SIG-M5 (cell line): Measurements from ENCODE around the gene FAIM2.
"Not testable (repeated sequence)": the region's sequence is repeated elsewhere in the genome, so short reads cannot be mapped to it uniquely, and the experiment has no call there.

ENCODE experiments used
- DNase-seq: peaks from one replicate; lab custom pipeline; 2025; lab: John Stamatoyannopoulos, UW

FAIM2 gene

DNA sequence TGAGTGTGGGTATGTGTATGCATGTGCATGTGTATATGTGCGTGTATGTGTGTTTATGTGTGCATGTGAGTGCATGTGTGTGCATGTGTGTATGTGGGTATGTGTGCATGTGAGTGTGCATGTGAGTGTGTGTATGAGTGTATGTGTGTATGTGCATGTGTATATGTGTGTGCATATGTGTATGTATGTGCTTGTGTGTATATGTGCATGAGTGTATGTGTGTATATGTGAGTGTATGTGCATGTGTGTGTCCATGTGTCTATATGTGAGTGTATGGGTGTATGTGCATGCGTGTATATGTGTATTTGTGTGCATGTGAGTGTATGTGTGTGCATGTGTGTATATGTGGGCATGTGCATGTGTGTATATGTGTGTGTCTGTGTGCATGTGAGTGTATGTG, 25.7 kb downstream of the FAIM2 start:
- DNase-seq = no peak

DNA sequence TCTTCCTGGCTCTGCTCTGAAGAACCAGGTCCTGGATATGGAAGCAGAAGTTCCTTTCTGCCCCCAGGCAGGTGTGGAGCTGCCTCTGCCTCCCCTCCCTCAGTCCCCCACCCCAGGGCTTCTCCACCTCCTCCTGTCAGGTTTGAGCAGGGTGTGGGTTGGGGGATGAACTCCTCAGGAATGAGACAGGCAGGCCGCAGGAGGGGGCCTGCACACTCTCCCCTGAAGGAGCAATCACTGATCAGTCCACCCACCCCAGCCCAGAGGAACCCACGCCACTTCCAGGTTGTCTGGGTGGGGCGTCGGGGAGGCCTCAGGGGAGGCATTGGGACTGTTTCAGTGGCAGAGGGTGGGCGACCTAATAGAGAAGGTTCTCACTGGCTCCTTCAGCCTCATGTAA, 26.6 kb downstream of the FAIM2 start:
- DNase-seq = no peak

DNA sequence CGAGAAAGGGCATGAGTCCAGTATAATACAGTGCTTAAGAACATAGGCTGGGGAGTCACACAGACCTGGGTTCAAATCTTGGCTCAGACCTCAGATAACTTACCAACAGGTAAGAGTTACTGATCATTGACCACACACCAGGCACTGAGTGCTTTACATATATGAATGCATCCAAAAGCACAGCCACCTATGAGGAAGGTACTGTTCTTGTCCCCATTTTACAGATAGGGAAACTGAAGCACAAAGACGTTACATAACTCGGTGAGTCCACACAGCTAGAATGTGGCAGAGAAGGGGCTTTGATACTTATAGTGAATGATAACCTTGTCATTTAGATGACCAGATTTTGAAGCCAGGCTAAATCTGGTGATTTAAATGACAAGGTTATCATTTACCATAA, 27.6 kb downstream of the FAIM2 start:
- no peak for DNase-seq

DNA sequence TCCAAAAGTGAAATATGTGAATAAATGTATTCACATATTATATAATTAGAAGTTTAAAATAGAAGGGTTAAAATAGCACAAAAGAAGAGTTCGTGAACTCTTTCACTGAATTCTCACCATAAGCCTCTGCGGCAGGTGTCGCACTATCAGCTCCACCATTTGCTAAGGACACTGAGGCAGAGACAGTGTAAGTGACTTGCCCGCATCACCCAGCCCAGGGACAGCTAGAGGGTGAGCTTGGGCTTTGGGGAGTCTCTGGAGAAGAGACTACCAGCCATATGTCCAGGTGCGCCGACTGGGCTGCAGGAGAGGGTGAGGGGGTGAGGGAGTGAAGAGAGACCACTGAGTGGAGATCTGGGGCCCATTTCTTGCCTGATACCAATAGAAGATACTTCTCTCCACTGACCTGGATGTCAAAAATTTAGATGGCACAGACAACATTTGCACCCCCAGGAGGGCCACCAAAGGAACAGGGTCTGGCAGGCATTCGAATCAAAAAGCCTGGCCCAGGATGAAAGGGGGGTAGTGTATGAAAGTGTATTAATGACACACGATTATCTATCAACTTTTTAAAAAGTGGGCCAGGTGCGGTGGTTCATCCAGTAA, 28.5 kb downstream of the FAIM2 start:
- DNase-seq = no peak

DNA sequence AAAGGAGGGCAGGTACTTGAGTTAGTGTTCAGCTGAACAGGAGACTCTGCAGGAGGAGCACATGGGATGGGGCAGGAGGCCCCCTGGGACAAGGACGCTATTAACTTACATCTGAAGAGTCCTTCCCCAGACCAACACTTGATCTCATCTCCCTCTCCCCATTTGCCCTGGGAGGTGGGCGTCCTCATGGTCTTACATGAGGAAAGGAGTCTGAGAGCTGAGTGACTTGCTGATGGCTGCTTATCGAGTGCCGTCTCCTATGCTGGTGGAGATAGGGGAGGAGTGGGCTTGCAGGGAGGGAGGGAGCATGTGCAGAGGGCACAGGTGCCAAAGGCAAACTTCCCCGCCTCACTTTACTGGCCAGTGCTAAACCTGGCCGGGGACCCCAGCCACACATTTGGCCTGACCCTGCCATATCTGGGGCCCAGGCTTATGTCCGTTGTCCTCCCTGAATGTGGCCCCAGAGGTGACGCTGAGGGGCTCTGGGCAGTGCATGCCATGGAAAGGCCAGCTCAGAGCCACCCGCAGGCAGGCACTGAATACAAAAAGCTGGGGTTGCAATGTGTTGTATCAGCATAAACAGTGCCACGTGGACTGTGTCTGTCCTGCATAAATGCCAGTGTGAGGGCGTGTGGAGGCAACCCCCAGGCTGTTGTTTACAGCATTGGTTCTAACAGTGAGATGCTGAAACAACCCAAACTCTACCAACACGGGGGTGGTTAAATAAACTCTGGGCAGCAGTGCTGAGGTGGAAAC, 29.4 kb downstream of the FAIM2 start:
- DNase-seq = no peak

DNA sequence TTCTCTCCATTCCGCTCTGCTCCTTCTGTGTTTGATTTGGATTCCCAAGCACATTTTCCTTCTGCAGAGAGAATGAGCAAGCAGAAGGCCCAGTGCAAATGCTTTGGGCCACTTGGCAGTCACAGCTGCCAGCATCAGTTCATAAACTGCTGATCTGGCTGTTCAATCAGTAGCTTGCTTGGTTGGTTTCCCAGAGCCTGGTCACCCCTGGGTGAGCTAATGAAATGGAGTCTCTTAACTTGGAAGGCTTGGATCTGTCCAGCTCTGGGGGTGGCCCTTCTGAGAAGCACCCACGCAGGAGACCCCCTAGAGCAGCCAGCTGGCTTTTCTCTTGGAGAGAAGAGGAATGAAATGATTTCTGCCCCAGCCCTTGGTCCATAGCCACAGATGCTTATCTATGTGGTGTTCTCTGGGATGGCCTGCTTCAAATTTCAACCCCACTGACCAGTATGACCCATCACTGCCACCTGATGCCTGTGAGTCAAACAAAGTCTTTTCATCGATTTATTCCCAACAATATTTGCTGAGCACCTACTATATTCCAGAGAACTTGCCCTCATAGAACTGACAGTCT, 30.3 kb downstream of the FAIM2 start:
- DNase-seq = no peak

DNA sequence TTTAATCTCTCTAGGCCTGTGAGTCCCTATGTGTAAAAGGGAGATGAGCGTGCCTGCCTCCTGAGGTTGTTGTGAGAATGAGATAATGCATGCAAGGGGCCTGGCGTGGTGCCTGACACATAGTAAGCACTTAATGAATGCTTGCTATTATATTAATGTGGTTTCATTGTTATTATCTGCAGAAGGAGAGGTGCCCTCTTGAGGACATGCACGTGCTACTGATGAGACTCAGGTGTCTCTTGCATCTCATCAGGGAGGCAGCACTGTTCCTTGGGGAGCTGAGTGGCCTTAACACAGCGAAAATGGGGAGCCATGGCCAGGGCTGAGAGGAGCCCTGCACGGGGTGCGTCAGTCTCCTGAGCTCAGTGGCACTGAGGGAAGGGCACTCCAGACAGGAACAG, 30.9 kb downstream of the FAIM2 start:
- no peak for DNase-seq

DNA sequence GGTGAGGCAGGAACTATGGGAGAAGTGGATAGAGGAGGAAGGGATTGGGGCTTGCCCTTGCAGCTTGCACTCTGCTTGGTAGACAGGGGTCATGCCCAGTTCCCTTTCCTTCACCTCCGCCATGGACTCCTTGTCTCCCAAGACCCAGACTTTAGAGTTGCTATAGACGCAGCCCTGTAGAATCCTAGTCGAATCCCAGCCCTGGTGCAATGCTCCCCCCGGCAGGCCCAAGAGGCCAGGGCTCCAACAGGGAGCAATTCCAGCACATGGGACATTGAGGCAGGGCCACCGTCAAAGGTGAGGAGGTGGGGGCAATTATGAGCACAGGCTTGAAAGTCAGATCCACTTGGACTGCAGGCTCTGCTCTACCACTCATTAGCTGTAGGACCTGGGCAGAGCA, 31.3 kb downstream of the FAIM2 start:
- DNase-seq = no peak

DNA sequence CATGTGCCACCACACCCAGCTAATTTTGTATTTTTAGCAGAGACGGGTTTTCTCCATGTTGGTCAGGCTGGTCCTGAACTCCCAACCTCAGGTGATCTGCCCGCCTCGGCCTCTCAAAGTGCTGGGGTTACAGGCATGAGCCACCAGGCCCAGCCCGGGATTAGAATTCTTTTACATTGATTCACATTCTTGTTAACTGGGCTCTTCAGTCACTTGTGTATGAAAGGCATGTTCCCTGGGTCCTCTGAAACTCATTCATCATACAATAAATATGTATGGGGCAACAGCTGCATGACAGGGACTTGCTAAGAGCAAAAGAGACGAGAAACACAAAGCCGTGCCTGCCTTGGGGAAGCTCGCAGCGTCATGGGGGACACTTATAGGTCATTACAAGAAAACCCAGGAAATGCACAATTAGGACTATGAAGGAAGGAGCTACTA, 31.9 kb downstream of the FAIM2 start:
- DNase-seq = not testable (repeated sequence)

DNA sequence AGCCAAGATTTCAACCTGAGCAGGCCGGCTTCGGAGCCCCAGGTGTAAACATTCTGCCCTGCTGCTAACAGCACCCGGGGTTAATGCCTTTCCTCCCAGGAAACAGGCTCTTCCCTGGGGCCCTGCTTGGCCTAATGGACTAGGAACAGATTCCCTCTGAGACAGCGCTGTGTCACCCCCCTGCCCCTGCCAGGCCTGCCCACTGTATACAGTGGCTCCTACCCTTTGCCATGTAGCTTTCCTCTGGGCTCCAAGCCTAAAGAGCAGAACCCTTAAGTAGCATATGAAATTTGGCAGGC, 32.5 kb downstream of the FAIM2 start:
- DNase-seq = no peak

DNA sequence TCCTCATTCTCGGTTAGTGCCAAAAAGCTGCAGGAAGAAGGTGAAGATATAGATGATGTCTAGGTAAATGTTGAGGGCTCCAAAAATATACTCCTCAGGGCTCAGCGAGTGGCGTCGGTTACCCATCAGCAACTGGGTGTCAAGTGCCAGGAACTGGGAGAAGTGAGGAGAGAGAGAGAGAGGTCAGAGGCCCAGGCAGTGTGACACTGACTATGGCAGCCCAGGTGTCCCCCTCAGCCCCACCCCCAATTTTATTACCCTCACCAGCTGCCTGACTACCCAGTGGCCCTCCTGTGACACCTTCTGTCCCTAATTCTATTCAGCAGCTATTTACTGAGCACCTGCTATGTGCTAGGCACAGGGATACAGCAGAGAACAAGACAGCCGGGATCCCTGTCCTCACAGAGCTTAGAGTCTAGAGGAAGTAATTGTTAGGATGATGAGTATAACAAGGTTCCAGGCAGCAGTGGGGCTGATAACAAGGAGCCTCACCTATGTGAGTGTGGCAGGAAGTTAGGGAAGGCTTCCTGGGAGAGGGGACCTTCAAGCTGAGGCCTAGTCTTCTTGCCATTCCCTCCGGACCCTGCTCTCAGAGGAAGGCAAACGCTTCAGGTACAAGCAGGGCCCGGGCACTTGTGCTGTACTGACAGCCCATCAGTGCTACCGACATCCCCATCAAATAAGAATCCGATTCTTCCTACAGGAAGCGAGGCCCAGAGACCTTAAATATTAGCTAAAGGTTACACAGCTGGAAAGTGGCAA, 33.0 kb downstream of the FAIM2 start:
- DNase-seq = no peak

DNA sequence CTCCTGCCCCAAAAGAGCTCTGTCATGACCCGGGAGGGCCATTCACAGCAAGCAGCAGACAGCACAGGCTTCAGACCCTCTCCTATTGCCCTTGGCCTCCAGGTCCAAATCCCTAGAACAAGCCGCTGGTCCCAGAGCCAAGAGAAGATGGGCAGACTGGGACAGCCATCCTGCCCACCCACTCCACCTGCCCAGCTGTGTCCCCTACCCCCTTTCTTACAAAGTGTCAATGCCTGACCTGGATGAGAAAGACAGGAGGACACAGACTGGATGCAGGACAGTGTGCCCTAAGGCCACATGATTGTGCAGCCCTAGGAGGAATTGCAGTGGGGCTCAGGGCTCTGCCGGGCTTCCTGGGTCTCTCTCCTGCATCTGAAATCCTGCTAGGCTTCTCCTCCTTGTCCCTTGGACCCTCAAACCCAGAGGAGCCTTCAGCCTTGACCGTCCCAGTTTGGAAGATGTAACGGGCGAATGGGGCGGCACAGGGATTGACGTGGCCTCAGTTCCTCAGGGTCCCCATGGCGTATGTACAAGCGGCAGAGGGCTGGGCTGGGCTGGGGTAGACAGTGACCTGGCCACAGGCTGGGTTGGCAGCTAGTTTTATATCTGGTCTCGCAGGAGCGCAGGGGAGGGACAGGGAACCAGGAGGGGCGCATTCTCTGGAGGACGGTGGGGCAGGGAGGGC, 33.7 kb downstream of the FAIM2 start:
- DNase-seq = no peak

DNA sequence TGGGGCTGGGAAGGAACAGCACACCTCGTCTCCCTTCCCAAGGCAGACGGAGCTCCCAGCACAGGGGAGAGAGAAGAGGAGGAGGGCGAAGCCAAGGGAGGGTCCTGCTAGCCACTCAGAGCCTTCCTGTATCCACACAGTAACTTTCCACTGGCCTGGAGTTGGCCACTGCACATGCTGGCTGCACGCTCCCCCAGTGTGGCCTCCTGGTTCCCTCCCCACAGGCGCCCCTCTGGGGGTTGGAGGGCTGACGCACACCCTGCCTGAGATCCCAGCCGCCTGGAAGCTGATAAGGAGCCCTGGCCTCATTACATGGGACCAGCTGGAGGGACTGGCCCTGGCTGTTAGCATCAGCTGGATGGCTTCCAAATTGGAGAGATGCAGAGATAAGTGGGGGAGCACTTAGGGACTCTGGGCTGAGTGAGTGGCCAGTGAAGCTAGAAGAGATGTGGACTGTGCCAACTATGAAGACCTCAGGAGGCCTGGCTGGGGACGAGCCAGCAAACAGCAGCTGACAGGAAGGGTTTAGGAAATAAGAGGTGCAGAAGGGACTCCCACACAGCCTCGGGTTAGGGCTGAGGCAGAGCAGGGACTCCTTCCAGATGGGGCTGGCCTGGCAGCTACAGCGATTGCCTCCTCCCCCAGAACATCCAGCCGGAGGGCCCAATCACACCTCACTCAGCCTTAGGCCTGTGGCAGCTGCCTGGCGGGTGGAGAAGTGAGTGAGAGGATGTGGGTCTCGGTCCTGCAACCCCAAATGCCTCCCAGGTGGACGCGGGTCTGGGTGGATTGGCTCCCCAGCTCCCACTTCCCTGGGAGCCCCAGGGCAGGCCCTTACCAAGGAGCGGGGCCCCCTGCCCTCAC, 34.5 kb downstream of the FAIM2 start:
- no peak for DNase-seq

DNA sequence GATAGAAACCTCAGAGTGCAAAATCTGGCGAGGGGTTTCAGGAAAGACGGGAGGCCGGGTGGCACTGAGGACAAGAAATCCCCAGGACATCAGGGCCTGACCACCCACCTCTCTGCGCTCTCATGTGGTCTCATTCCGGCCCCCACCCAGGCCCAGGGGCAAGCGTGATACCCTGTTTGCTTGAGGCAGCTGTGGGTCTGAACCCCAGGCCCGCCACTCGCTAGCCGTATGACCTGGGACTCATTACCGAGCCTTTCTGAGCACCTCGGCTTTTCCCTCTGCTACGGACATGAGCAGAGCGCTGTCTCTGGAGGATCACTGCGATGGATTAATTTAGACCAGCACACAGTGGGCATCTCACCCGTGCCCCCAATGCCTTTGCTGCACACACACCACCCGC, 35.3 kb downstream of the FAIM2 start:
- DNase-seq = no peak

DNA sequence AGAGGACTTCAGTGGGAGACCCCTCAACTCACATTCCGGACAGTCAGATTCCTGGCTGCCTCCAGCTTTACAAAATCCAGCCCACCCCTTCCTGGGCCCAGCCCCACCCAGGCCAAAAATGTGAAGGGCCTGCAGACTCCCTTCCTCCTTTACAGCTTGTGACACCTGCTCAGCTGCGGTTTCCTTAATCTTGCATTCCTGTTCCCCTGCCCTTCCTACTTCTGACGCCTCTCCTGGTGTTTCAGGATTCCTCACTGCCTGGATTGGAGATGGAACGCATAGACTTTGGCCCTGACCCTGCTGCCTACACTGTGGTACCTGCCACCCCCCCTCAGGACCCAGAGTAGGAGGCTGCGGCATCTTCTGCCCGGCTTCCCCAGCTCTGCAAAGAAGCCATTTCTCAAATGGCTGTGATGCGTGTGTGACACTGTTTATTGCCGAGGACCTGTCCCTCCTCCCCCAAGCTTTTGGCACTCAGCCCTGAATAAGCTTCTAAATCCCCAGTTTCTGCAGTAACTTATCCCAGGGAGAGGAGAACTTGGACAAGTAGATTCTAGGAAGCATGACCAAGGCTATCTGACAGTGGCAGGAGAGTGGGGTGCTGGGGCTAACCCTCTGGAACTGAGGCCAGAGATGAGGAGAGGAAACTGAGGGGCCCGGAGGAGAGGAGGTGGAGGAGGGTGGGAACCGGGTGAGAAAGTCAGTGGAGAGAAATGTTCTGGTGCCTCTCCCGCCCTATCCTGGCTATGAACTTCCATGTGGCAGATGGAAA, 35.9 kb downstream of the FAIM2 start:
- no peak for DNase-seq

DNA sequence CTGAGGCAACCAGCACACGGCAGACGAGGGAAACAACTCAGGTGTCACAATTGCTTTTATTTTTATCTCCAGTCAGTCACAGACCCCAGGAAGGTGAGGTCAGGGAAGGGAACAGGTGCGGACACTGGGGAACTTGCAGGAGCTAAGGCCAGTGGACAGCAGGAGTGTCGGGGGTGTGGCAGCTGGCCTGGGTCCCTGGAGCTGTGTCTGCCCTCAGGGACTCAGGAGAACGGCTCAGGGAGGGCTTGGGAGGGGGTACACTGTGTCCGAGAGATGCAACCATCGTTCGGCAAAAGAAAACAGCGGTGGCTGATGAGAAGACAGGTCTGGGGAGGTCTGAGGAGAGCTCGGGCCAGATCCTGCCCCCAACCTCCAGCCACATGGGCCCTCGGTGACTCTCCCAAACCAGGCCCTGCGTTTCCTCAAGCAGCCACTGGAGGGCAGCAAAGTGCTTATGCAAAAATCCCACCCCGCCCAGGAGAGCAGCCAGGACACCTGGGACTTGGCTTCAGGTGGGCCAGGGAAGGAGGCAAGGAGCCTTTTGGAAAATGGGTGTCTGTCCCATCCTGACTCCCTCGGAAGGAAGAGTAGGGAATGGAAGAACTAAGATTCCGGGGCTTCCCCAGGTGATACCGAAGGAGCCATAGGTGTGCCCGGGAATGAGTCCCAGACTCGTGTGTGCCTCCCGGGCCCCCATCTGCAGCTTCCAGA, 36.7 kb downstream of the FAIM2 start:
- DNase-seq = no peak

DNA sequence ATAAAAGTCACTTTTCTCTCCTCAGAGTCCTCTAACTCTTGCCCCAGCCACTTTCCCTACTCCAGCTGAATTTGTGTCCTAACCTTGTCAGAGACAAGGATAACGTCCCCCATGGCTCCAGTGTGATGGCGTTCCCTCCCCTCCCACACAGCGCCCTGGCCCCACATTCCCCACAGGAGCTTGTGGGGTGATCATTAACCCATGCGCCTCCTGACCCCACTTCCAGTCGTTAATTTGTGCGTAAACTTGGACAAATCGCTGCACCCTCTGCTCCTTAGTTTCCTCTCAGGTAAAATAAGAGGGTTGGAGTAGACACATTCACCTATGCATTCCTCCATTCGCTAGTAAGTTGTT, 37.9 kb downstream of the FAIM2 start:
- no peak for DNase-seq

DNA sequence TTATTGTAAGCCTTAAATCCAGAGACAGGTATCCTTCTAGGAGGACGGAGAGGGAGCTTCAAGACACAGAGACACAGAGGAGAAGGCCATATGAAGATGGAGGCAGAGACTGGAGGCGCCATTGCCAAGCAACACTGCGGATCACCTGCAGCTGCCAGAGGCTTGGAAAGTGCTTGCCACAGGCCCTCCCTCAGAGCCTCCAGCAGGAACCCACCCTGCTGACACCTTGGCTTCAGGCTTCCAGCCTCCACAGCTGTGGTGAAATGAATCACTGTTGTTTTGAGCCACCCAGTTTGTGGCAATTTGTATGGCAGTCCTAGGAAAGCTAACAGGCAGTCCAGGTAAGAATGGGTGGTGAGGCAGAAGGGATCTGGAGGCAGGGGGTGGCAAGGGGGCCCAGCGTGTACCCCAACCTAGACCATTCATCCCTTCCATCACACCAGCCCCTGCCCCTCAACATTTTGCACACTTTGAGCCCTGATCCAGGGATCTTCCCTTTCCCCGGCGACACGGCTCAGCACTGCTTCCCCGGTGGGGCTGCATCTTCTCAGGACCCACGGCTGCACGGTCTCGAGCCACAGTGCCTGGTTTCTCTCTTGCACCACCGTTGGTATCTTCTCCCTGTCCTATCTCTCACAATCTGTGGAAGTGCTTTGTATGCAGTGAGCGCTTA, 38.5 kb downstream of the FAIM2 start:
- no peak for DNase-seq

DNA sequence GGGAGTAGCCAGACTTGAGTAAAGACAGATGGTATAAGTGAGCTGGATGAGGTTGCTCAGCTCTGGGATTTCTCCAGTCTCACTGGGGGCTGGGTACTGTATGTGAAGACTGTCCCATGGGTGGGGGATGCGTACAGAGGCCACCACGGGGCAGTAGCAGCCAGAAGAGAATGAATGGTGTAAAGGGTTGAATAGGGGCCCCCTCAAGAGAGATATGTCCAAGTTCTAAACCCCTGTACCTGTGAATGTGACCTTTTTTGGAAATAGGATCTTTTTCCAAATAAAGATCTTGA, 39.0 kb downstream of the FAIM2 start:
- no peak for DNase-seq
